ENCODE data around the gene KLK12.

GRCh38 chr19:51066393-51067186, 31.8 kb upstream of the KLK12 start:
- no peak for TF ChIP-seq CTCF (optimal IDR thresholded peaks at IDR 0.05 in 1 of 3, IDR thresholded peaks at IDR 0.05 in 1 of 3, conservative IDR thresholded peaks at IDR 0.05 in 1 of 3; ENCODE audit: extremely low read depth in 1 of 3, insufficient read depth in 2 of 3, low read length in 3 of 3)
- TF ChIP-seq EZH2 (IDR thresholded peaks at IDR 0.05; ENCODE audit: low read length) = no peak
